ENCODE results near the gene DNAJC24. TPM values are rescaled to one million over a fixed set of nuclear protein-coding genes. Genes with fewer than 3 reads are reported as not detected.

The DNAJC24 gene
- total RNA-seq, 2 experiments from 2014 or later, result 6.5 to 7.5 TPM

- DNase-seq (no peak), ATAC-seq (ENCODE audit: poor library complexity) (no peak)
- peaks cover 2% of the 10 kb centered on the region for H3K9me3 Mint-ChIP-seq
- Histone ChIP-seq H3K9me3 (ENCODE audit: control insufficient read depth in 1 of 2, insufficient read depth in 1 of 2, low read length in 2 of 2) (no peaks in the 10 kb centered on the region), H3K27me3 (ENCODE audit: control insufficient read depth in 1 of 2, insufficient read depth in 2 of 2, low read length in 2 of 2) (no peaks in the 10 kb centered on the region), H3K36me3 (ENCODE audit: insufficient read depth, low read length) (no peaks in the 10 kb centered on the region), H3K4me1 (ENCODE audit: insufficient read depth, low read length) (no peaks in the 10 kb centered on the region), H3K4me3 (ENCODE audit: low read length) (no peak overlapping the region), H3K27ac (ENCODE audit: low read depth in 1 of 2, low read length in 2 of 2) (no peak overlapping the region)
- H3K36me3 Mint-ChIP-seq (ENCODE audit: low read depth), result peaks cover 9% of the 10 kb centered on the region
- no peak for TF ChIP-seq CTCF (IDR thresholded peaks at IDR 0.05)
- CTCF ChIA-PET, result no interaction called here
- POLR2A ChIA-PET, result no interaction called here
- H3K27me3 Mint-ChIP-seq, result no peaks in the 10 kb centered on the region
- intact Hi-C loops (cut with DNase I, micrococcal nuclease), result no loop called here
- no peak overlapping the region for H3K27ac Mint-ChIP-seq
- peaks cover 10% of the 10 kb centered on the region for H3K4me1 Mint-ChIP-seq (ENCODE audit: low read depth)
- no peak overlapping the region for H3K4me3 Mint-ChIP-seq
Observed at GRCh38 chr11:31478223-31478590, 108.5 kb downstream of the DNAJC24 start.

- no peaks in the 10 kb centered on the region for H3K36me3 ChIP-seq (ENCODE audit: insufficient read depth, low read length)
- peaks cover 2% of the 10 kb centered on the region for H3K36me3 Mint-ChIP-seq (ENCODE audit: low read depth)
- H3K27me3 Mint-ChIP-seq, result no peaks in the 10 kb centered on the region
- no peak overlapping the region for H3K27ac ChIP-seq (ENCODE audit: low read depth in 1 of 2, low read length in 2 of 2)
- no peaks in the 10 kb centered on the region for H3K9me3 ChIP-seq (ENCODE audit: control insufficient read depth in 1 of 2, insufficient read depth in 1 of 2, low read length in 2 of 2)
- intact Hi-C loops (cut with DNase I, micrococcal nuclease), result no loop called here
- H3K4me3 ChIP-seq (ENCODE audit: low read length), result no peak overlapping the region
- no peak overlapping the region for H3K27ac Mint-ChIP-seq
- DNase-seq, result no peak
- no peaks in the 10 kb centered on the region for H3K27me3 ChIP-seq (ENCODE audit: control insufficient read depth in 1 of 2, insufficient read depth in 2 of 2, low read length in 2 of 2)
- peaks cover under 1% of the 10 kb centered on the region for H3K9me3 Mint-ChIP-seq
- no peaks in the 10 kb centered on the region for H3K4me1 ChIP-seq (ENCODE audit: insufficient read depth, low read length)
- ChIA-PET CTCF (no interaction called here), POLR2A (no interaction called here)
- H3K4me1 Mint-ChIP-seq (ENCODE audit: low read depth), result peaks cover 10% of the 10 kb centered on the region
- ATAC-seq (ENCODE audit: poor library complexity), result no peak
- TF ChIP-seq CTCF (IDR thresholded peaks at IDR 0.05), result no peak
- H3K4me3 Mint-ChIP-seq, result no peak overlapping the region
Observed at GRCh38 chr11:31479066-31479465, 109.4 kb downstream of the DNAJC24 start.

GRCh38 chr11:31480930-31481329 lies 111.3 kb downstream of the DNAJC24 start:
- H3K9me3 ChIP-seq (ENCODE audit: control insufficient read depth in 1 of 2, insufficient read depth in 1 of 2, low read length in 2 of 2), result no peaks in the 10 kb centered on the region
- DNase-seq (no peak), ATAC-seq (ENCODE audit: poor library complexity) (no peak)
- no peak overlapping the region for H3K27ac Mint-ChIP-seq
- no peaks in the 10 kb centered on the region for H3K27me3 Mint-ChIP-seq
- H3K4me1 Mint-ChIP-seq (ENCODE audit: low read depth), result peaks cover 16% of the 10 kb centered on the region
- no peaks in the 10 kb centered on the region for H3K27me3 ChIP-seq (ENCODE audit: control insufficient read depth in 1 of 2, insufficient read depth in 2 of 2, low read length in 2 of 2)
- TF ChIP-seq CTCF (IDR thresholded peaks at IDR 0.05), result no peak
- ChIA-PET POLR2A (no interaction called here), CTCF (no interaction called here)
- H3K36me3 Mint-ChIP-seq (ENCODE audit: low read depth), result no peaks in the 10 kb centered on the region
- no peaks in the 10 kb centered on the region for H3K36me3 ChIP-seq (ENCODE audit: insufficient read depth, low read length)
- H3K27ac ChIP-seq (ENCODE audit: low read depth in 1 of 2, low read length in 2 of 2), result no peak overlapping the region
- no peak overlapping the region for H3K4me3 ChIP-seq (ENCODE audit: low read length)
- H3K4me3 Mint-ChIP-seq, result no peak overlapping the region
- no peaks in the 10 kb centered on the region for H3K4me1 ChIP-seq (ENCODE audit: insufficient read depth, low read length)
- no peaks in the 10 kb centered on the region for H3K9me3 Mint-ChIP-seq
- intact Hi-C loops (cut with DNase I, micrococcal nuclease), result loop anchor here in 1 of 2 experiments (10.0 kb wide), 1 partner anchor 394 kb away; no protein-coding TSS in a partner anchor

Other genes starting within 250 kb of the DNAJC24 start
- under 1 TPM in 1 of 2 experiments, not detected in 1; 0.11 TPM for gene DCDC1, start 121 bp upstream of the DNAJC24 start, total RNA-seq
- gene IMMP1L, start 139.8 kb downstream of the DNAJC24 start, total RNA-seq, result 1 to 10 TPM; 6.0 to 6.9 TPM
- gene ELP4, start 139.9 kb downstream of the DNAJC24 start, total RNA-seq, result 10 to 100 TPM in 1 of 2 experiments, 1 to 10 TPM in 1; 9.5 to 10.3 TPM

All from CD4-positive, alpha-beta T cell (primary cell).